HG03108 (cell line): Measurements from ENCODE around the gene CTSA.
"Not testable (repeated sequence)": the region's sequence is repeated elsewhere in the genome, so short reads cannot be mapped to it uniquely, and the experiment has no call there.

Experiments
- ATAC-seq: cut with Tn5 transposase; IDR thresholded peaks from one replicate; pipeline ENCODE4 v1.9.1; 2021; ENCODE audit warnings: moderate library complexity; ENCODE audit not compliant: unreplicated experiment

The CTSA gene

GRCh38 chr20:45892828-45893500 is 1.8 kb downstream of the CTSA start:
- ATAC-seq = no peak

DNA sequence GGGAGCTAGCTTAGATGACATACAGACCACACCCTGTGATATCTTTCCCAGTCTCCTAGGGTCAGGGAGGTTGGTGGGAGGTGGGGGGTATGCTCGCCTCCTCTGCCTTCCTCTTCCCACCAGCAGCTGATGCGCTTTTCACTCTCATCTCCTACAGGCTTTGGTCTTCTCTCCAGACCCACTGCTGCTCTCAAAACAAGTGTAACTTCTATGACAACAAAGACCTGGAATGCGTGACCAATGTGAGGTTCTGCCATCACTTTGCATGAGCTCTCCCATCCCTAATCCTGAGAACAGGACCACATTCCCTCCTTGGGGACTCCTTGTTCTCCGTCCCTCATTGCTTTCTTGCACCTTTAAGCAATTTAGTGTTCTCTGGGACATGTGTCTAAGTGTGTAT is 2.7 kb downstream of the CTSA start:
- ATAC-seq = no peak

DNA sequence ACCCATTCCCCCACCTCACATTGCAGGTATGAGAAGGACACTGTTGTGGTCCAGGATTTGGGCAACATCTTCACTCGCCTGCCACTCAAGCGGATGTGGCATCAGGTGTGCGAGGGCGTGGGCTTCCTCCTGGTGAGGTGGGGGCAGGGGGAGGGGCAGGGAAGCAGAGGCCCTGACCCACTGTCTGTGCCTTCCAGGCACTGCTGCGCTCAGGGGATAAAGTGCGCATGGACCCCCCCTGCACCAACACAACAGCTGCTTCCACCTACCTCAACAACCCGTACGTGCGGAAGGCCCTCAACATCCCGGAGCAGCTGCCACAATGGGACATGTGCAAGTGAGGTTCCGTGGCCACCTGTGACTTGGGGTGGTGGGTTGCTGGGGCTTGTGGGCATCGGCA is 3.7 kb downstream of the CTSA start:
- no peak for ATAC-seq

DNA sequence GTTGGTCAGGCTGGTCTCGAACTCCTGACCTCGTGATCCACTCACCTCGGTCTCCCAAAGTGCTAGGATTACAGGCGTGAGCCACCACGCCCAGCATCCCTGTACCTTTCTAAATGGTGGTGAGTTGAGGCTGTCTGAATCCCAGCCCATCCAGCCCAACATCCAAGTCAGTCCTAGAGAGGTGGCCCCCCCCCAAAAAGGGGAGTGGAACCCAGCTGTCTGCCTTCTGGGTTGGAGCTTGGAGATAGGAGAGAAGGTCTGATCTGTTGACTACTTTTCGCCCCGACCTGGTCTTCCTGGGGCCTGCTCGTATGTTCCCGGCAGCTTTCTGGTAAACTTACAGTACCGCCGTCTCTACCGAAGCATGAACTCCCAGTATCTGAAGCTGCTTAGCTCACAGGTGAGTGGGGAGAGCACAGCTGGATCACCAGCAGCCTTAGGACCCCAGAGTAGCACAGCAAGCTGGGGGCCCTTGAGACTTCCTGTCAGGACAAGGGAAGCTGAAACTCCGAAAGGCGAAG is 5.6 kb downstream of the CTSA start:
- no peak for ATAC-seq

DNA sequence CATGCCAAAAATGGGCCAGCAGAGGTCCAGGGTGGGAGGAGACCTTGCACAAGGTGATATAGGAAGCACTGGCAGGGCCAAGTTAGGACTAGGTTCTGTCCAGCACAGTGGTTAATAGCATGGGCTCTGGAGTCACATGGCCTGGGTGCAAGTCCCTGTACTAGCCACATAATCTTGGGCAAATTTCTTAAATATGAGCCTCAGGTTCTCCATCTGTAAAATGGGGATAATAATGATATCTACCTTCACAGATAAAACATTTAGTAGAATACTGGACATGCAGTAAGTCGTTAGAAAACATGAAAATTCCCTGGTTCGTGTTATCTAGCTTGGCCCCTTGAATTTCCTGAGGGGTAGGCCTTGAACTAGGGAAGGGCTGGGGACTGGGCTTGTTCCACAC is 6.2 kb downstream of the CTSA start:
- no peak for ATAC-seq

GRCh38 chr20:45897692-45898091 is 6.6 kb downstream of the CTSA start:
- ATAC-seq = no peak

GRCh38 chr20:45898285-45898684 is 7.2 kb downstream of the CTSA start:
- no peak for ATAC-seq

GRCh38 chr20:45899046-45899835 is 8.1 kb downstream of the CTSA start:
- no peak for ATAC-seq

DNA sequence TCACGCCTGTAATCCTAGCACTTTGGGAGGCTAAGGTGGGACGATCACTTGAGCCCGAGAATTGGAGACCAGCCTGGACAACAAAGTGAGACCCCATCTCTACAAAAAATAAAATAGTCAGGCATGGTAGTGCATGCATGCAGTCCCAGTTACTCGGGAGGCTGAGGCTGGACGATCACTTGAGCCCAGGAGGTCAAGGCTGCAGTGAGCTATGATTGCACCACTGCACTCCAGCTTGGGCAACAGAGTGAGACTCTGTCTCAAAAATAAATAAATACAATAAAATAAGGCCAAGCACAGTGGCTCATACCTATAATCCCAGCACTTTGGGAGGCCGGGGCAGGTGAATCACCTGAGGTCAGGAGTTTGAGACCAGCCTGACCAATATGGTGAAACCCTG is 10.2 kb downstream of the CTSA start:
- not testable (repeated sequence) for ATAC-seq

GRCh38 chr20:45902199-45902701 is 11.1 kb downstream of the CTSA start:
- ATAC-seq = no peak

DNA sequence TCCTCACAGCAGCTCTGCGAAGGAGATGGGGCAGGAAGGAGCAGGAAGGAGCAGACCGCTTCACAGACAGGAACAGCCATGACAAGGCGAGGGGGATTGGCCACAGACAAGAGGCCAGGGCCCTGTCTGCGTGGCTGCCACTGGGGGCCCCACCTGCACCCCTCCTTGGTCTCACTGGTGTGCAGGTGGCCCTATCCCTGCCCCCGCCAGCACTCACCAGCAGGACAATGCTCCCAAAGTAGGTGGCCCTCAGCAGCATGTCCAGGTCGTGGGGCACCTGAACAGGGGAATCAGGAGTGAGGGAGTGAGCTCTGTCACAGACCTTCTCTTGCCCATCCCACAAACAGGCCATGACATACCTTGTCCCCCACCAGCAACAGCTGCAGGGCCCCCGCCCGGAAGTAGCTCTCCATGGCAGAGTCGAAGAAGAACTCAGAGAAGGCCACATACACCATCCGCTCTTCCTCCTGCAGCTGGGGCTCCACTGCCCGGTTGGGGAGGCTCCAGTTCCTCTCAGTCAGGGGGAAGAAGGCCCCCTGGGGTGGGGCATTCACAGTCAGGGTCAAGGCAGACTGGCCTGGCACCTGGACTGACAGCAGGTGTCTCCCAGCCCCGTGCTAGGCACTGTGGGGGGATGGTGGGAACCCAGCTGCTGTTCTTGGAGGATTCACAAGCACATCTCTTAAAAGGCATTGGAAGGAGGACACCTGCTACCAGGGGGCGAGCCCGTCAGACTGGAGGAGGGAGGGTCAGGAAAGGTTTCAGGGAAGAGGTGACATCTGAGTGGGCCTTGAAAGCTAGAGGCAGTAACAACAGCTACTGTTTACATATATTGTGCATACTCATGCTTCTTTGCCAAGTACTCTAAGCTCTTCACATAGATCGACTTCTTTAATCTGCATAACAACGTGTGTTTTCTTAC is 13.7 kb downstream of the CTSA start:
- ATAC-seq = no peak

GRCh38 chr20:45905505-45906079 is 14.5 kb downstream of the CTSA start:
- no peak for ATAC-seq

DNA sequence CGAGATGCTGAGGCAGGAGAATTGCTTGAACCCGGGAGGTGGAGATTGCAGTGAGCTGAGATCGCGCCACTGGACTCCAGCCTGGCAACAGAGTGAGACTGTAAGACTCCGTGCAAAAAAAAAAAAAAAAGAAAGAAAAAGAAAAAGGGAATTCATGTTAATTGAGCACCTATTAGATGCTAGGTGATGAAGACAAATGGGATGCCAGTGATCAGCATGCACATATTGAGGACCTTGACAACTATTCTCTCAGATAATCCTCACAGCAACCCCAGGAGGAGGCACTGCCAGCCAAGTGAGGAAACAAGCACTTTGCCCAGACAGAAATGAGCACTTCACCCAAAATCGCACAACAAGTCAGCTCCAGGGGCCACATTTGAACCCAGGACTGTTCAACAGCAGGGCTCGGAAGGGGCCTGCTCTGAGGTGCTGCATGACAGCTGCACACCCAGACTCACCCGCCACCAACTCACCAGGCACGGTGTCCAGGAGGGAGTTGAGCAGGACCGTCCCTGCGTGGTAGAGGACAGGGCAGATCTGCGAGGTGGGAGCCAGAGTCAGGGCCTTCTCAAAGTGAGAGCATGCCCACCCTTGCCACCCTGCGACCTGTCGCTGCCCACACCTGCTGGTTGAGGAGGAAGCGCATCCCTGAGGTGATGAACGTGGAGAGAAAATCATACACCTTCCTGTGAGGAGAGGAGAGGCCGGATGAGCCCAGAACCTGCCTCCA is 16.2 kb downstream of the CTSA start:
- ATAC-seq = no peak

GRCh38 chr20:45908084-45908483 is 16.9 kb downstream of the CTSA start:
- ATAC-seq = no peak

GRCh38 chr20:45909336-45909808 is 18.2 kb downstream of the CTSA start:
- no peak for ATAC-seq

DNA sequence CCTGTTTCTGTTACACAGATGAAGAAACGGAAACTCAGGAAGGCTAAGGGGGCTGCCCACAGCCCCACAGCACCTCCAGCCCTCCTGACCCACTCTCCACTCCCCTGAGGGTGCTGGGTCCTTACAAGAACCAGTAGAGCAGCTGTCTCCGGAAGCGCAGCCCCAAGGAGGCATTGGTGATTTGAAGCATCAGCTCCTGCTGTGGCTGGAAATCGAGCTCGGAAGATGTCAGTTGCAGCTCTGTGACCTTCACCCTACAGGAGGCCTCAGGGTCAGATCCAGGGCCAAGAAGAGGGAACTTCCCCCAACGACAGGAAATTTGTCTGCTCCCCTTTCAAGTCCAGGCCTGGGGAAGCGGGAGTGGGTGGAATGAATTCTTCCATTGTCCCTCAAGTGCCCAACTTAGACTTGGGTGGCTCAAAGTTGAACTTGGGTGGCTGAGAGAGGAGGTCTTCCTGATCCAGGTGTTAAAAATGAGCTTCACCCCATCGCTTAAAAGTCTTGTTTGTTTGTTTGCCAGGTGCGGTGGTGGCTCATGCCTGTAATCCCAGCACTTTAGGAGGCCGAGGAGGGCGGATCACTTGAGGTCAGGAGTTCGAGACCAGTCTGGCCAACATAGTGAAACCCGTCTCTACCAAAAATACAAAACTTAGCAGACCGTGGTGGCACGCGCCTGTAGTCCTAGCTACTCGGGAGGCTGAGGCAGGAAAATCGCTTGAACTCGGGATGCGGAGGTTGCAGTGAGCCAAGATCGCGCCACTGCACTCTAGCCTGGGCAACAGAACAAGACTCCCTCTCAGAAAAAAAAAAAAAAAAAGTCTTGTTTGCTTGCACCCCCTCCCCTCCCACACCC is 18.9 kb downstream of the CTSA start:
- ATAC-seq = no peak

DNA sequence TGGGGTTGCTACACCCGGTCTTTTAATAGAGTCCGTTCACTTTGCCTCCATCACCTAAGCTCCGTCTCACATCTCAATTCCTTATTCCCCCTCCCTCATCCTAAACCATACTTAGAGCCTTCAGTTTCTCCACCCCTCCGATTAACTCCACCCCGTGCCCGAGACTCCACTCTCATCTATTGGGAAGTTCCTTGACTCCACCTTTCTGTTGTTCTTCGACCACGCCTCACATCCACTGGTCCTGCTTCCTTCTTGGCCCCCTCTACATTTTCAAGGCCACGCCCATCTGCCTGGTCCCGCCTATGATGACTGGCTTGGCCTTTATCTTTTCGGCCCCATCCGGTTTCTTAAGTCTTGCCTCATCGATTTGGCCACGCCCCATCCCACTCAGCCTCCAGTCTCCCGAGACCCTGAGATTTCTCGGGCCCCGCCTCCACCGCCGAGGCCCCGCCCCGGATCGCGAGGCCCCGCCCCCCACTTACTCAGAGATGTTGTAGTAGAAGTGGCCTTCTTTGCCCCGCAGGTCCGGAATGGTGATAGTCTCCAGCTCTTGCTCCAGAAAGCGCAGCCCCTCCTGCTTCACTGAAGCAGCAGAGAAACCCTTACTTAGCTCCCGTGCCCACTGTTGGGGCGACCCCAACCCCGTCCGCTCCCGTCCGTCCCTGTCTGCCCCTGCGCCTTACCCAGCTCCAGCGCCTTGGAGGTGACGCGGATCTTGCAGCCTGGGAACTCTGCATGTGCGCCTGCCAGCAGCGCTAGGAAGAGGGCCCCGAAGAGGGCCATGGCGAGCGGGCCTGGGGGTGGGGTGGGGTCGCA is 19.7 kb downstream of the CTSA start:
- ATAC-seq = peak; percentile 91
